SK-N-SH (cell line): ENCODE data around the gene BRMS1. TPM values are rescaled to one million over a fixed set of nuclear protein-coding genes. Genes with fewer than 3 reads are reported as not detected.

Source experiments
- CTCF ChIA-PET: fragments of 300-600, 350-600 bp; formaldehyde crosslinking; extraction: SDS; loops from one replicate; lab custom pipeline; 2021; lab: Yijun Ruan, JAX
- POLR2A ChIA-PET: fragments of 350-600 bp; sonication (Branson Sonifier 250); formaldehyde crosslinking; extraction: SDS; loops from one replicate; lab custom pipeline; 2020; ENCODE audit warnings: antibody characterized with exemption, inconsistent platforms; lab: Yijun Ruan, JAX
- DNase-seq: peaks from one replicate; pipeline ENCODE4 v3.0.0; 2012
- H2AFZ ChIP-seq: fragments of 200-600 bp; sonication (generic); 2 replicates; pipeline ENCODE4 v1.8.1; 2016; ENCODE audit warnings: antibody characterized with exemption, mild to moderate bottlenecking, low read depth
- H3F3A ChIP-seq: fragments of 200-600 bp; sonication (generic); replicated peaks from 2 replicates; pipeline ENCODE3; 2016; ENCODE audit warnings: antibody characterized with exemption, mild to moderate bottlenecking; ENCODE audit not compliant: insufficient read depth
- H3K27ac ChIP-seq, 2 experiments: fragments of 200-500 bp in 1 of 2; fragments of 200-600 bp in 1 of 2; sonication (Bioruptor generic) in 1 of 2; sonication (generic), shearing (Covaris generic) in 1 of 2; 2 replicates each; pipeline versions ENCODE4 v1.5.1 to v1.6.1; 2014 to 2016; ENCODE audit warnings: low read depth in 2 of 2, inconsistent platforms in 1 of 2, low read length in 1 of 2, mild to moderate bottlenecking in 1 of 2, mixed read lengths in 1 of 2
- H3K27me3 ChIP-seq: fragments of 200-600 bp; sonication (generic), shearing (Covaris generic); 2 replicates; pipeline ENCODE4 v1.6.1; 2016; ENCODE audit warnings: mixed run types; ENCODE audit not compliant: insufficient read depth
- H3K36me3 ChIP-seq, 2 experiments: fragments of 200-500 bp in 1 of 2; fragments of 200-600 bp in 1 of 2; sonication (Bioruptor generic) in 1 of 2; sonication (generic) in 1 of 2; replicated peaks in 1 of 2; 2 replicates each; pipeline versions ENCODE3 to v1.5.1; 2014 to 2016; ENCODE audit warnings: low read length in 1 of 2, mild to moderate bottlenecking in 1 of 2; ENCODE audit not compliant: insufficient read depth in 2 of 2, control insufficient read depth in 1 of 2
- H3K4me1 ChIP-seq, 2 experiments: fragments of 200-500 bp in 1 of 2; fragments of 200-600 bp in 1 of 2; sonication (Bioruptor generic) in 1 of 2; sonication (generic), shearing (Covaris generic) in 1 of 2; 2 replicates each; pipeline versions ENCODE4 v1.5.1 to v1.6.1; 2014 to 2016; ENCODE audit warnings: low read depth in 1 of 2, low read length in 1 of 2, mixed run types in 1 of 2; ENCODE audit not compliant: insufficient read depth in 2 of 2, control insufficient read depth in 1 of 2
- H3K4me2 ChIP-seq: fragments of 200-600 bp; sonication (generic), shearing (Covaris generic); 2 replicates; pipeline ENCODE4 v1.6.1; 2017; ENCODE audit warnings: mixed run types
- H3K4me3 ChIP-seq, 2 experiments: fragments of 200-500 bp in 1 of 2; fragments of 200-600 bp in 1 of 2; sonication (Bioruptor generic) in 1 of 2; sonication (generic), shearing (Covaris generic) in 1 of 2; 2 replicates each; pipeline versions ENCODE4 v1.5.1 to v1.8.1; 2014 to 2016; ENCODE audit warnings: low read depth in 2 of 2, inconsistent platforms in 1 of 2, low read length in 1 of 2, mild to moderate bottlenecking in 1 of 2, mixed read lengths in 1 of 2, moderate library complexity in 1 of 2
- H3K79me2 ChIP-seq: fragments of 200-600 bp; sonication (generic); 2 replicates; pipeline ENCODE4 v1.8.1; 2017; ENCODE audit warnings: mild to moderate bottlenecking; ENCODE audit not compliant: insufficient read depth
- H3K9ac ChIP-seq: fragments of 200-600 bp; sonication (generic); 2 replicates; pipeline ENCODE4 v1.6.1; 2017; ENCODE audit warnings: mixed run types
- H3K9me2 ChIP-seq: fragments of 200-600 bp; sonication (generic); 2 replicates; pipeline ENCODE4 v1.6.1; 2017; ENCODE audit warnings: mixed run types
- H3K9me3 ChIP-seq: fragments of 200-600 bp; sonication (generic); 2 replicates; pipeline ENCODE4 v1.6.1; 2017; ENCODE audit warnings: mixed run types, mild to moderate bottlenecking, moderate library complexity
- H4K20me1 ChIP-seq: fragments of 200-600 bp; sonication (generic); 2 replicates; pipeline ENCODE4 v1.6.1; 2017; ENCODE audit warnings: mild to moderate bottlenecking, mixed run types; ENCODE audit not compliant: insufficient read depth
- FOSL2 ChIP-seq: IDR thresholded peaks from 2 replicates; pipeline ENCODE4 v1.4.0; 2012; ENCODE audit warnings: low read depth, mild to moderate bottlenecking, moderate library complexity, borderline replicate concordance
- FOXJ3 ChIP-seq: sonication (generic); formaldehyde crosslinking; IDR thresholded peaks from 2 replicates; pipeline ENCODE4 v1.5.1; 2020; ENCODE audit warnings: mild to moderate bottlenecking, missing genetic modification reagents
- FOXM1 ChIP-seq: IDR thresholded peaks from 2 replicates; pipeline ENCODE4 v1.4.0; 2012; ENCODE audit warnings: low read depth, mild to moderate bottlenecking
- GABPA ChIP-seq: IDR thresholded peaks from 2 replicates; pipeline ENCODE4 v1.4.0; 2012; ENCODE audit warnings: low read depth, mild to moderate bottlenecking
- GATA2 ChIP-seq: sonication (generic); formaldehyde crosslinking; IDR thresholded peaks from 2 replicates; pipeline ENCODE4 v1.5.0; 2020; ENCODE audit warnings: mild to moderate bottlenecking, missing genetic modification reagents
- JUND ChIP-seq: IDR thresholded peaks from 2 replicates; pipeline ENCODE4 v1.4.0; 2012
- MEF2A ChIP-seq: IDR thresholded peaks from 2 replicates; pipeline ENCODE4 v1.4.0; 2012; ENCODE audit warnings: low read depth, borderline replicate concordance
- MXI1 ChIP-seq: IDR thresholded peaks from 2 replicates; pipeline ENCODE4 v1.6.1; 2012; ENCODE audit warnings: mild to moderate bottlenecking, low read depth, low read length, improper control_type of control experiment
- NRF1 ChIP-seq: IDR thresholded peaks from 2 replicates; pipeline ENCODE4 v1.6.1; 2012; ENCODE audit warnings: low read depth, mild to moderate bottlenecking, low read length
- POLR2AphosphoS5 ChIP-seq: IDR thresholded peaks from 2 replicates; pipeline ENCODE4 v1.6.1; 2012; ENCODE audit warnings: low read depth, low read length
- RCOR1 ChIP-seq: fragments of 150-350 bp; IDR thresholded peaks from 2 replicates; pipeline ENCODE4 v1.6.1; 2017; ENCODE audit warnings: antibody characterized with exemption, low read length
- TCF12 ChIP-seq: IDR thresholded peaks from 2 replicates; pipeline ENCODE4 v1.4.0; 2012
- WGBS: methylation state at CpG from one replicate; pipeline ENCODE4 v1.1.6; 2017; ENCODE audit warnings: low lambda C conversion rate; 5-methylcytosine and 5-hydroxymethylcytosine counted together
- polyA plus RNA-seq, 3 experiments: library from polyadenylated mRNA; depleted of rRNA; stranded (reverse); fragments of >200 nt; gene quantifications; 2 replicates each; pipeline ENCODE4 v1.2.3, GENCODE V29; 2012
- TF ChIP-seq, protein P1 (sequence below): IDR thresholded peaks from 2 replicates; pipeline ENCODE4 v1.4.0; 2012; ENCODE audit warnings: low read depth, borderline replicate concordance
- TF ChIP-seq, protein P2 (sequence below): fragments of 200-600 bp; sonication (generic); IDR thresholded peaks from 2 replicates; pipeline ENCODE4 v1.6.1; 2017; ENCODE audit warnings: antibody characterized with exemption, mild to moderate bottlenecking, moderate library complexity
- TF ChIP-seq, protein P3 (sequence below): fragments of 150-350 bp; IDR thresholded peaks from 2 replicates; pipeline ENCODE4 v1.6.1; 2016; ENCODE audit warnings: mild to moderate bottlenecking, low read depth, low read length
- TF ChIP-seq, protein P4 (sequence below): IDR thresholded peaks from 2 replicates; pipeline ENCODE4 v1.4.0; 2012; ENCODE audit warnings: low read depth, borderline replicate concordance

Gene BRMS1
- polyA plus RNA-seq, 1 of the 3 experiments (the other 2 are of a cell fraction) = 70.0 TPM

DNA sequence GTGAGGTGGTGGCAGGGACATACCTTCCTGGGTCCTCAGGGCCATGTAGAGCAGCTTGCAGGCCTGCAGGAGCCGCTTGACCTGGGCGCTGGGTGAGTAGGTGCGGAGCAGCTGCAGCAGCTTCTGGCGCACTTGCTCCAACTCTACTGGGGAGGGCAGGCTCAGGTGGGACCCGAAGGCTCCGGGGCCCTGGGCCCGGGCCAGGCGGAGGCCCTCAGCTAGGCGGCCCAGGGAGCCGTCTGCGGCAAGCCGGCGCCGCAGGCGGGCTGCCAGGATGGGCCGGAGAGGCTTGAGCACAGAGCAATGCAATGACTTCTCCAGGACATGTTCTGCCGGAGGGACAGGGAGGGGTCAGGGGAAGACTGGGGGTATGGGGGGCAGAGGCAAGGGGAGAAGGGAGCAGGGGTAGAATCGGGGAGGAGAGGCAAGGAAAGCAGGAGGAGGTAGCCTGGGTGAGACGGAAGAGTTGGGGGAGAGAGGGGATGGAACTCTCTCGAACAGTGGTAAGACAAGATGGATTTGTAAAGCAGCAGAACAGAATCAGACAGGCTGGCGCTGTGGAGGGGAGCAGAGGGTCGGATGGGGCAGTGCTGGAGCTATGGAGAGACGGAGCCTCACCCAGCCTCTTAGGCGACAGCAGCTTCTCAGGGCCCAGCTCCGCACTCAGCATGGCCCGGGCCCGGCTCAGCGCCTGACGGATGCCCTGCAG is 10.9 kb downstream of the BRMS1 start:
- Histone ChIP-seq H3K79me2 (peaks cover 17% of the 10 kb centered on the region), H3K9me3 (no peaks in the 10 kb centered on the region), H2AFZ (no peak overlapping the region), H3K9ac (no peak overlapping the region), H3F3A (peaks cover 12% of the 10 kb centered on the region), H3K27me3 (no peaks in the 10 kb centered on the region), H3K27ac (no peak overlapping the region), H3K36me3 (peaks cover 11 to 30% of the 10 kb centered on the region in 2 experiments), H4K20me1 (no peaks in the 10 kb centered on the region; the same call in 1 of the 2 replicates), H3K9me2 (no peaks in the 10 kb centered on the region), H3K4me3 (no peak overlapping the region), H3K4me2 (peak overlapping the region; percentile 90; the same call in 1 of the 2 replicates), H3K4me1 (peaks cover 24 to 43% of the 10 kb centered on the region in 2 experiments)
- WGBS = 89% methylated on average over 21 of the region's 29 CpGs
- peak; percentile 16 for DNase-seq
- TF ChIP-seq MEF2A (no peak), FOXJ3 (no peak), GATA2 (CRISPR knock-in tag) (no peak), TCF12 (no peak), JUND (no peak), POLR2AphosphoS5 (no peak), RCOR1 (no peak), FOXM1 (no peak), MXI1 (no peak), GABPA (no peak), NRF1 (no peak), FOSL2 (no peak)
- TF ChIP-seq, protein P1, sequence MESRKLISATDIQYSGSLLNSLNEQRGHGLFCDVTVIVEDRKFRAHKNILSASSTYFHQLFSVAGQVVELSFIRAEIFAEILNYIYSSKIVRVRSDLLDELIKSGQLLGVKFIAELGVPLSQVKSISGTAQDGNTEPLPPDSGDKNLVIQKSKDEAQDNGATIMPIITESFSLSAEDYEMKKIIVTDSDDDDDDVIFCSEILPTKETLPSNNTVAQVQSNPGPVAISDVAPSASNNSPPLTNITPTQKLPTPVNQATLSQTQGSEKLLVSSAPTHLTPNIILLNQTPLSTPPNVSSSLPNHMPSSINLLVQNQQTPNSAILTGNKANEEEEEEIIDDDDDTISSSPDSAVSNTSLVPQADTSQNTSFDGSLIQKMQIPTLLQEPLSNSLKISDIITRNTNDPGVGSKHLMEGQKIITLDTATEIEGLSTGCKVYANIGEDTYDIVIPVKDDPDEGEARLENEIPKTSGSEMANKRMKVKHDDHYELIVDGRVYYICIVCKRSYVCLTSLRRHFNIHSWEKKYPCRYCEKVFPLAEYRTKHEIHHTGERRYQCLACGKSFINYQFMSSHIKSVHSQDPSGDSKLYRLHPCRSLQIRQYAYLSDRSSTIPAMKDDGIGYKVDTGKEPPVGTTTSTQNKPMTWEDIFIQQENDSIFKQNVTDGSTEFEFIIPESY = no peak
- TF ChIP-seq, protein P2, sequence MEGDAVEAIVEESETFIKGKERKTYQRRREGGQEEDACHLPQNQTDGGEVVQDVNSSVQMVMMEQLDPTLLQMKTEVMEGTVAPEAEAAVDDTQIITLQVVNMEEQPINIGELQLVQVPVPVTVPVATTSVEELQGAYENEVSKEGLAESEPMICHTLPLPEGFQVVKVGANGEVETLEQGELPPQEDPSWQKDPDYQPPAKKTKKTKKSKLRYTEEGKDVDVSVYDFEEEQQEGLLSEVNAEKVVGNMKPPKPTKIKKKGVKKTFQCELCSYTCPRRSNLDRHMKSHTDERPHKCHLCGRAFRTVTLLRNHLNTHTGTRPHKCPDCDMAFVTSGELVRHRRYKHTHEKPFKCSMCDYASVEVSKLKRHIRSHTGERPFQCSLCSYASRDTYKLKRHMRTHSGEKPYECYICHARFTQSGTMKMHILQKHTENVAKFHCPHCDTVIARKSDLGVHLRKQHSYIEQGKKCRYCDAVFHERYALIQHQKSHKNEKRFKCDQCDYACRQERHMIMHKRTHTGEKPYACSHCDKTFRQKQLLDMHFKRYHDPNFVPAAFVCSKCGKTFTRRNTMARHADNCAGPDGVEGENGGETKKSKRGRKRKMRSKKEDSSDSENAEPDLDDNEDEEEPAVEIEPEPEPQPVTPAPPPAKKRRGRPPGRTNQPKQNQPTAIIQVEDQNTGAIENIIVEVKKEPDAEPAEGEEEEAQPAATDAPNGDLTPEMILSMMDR = no peak
- TF ChIP-seq, protein P3, sequence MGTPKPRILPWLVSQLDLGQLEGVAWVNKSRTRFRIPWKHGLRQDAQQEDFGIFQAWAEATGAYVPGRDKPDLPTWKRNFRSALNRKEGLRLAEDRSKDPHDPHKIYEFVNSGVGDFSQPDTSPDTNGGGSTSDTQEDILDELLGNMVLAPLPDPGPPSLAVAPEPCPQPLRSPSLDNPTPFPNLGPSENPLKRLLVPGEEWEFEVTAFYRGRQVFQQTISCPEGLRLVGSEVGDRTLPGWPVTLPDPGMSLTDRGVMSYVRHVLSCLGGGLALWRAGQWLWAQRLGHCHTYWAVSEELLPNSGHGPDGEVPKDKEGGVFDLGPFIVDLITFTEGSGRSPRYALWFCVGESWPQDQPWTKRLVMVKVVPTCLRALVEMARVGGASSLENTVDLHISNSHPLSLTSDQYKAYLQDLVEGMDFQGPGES = no peak
- TF ChIP-seq, protein P4, sequence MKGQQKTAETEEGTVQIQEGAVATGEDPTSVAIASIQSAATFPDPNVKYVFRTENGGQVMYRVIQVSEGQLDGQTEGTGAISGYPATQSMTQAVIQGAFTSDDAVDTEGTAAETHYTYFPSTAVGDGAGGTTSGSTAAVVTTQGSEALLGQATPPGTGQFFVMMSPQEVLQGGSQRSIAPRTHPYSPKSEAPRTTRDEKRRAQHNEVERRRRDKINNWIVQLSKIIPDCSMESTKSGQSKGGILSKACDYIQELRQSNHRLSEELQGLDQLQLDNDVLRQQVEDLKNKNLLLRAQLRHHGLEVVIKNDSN = no peak
- CTCF ChIA-PET = interaction anchor here (0.7 to 8.8 kb wide), 10 partner anchors 11 to 111 kb away, joined by 3 to 280 read pairs (median 8); partner anchors contain the start of genes B4GAT1, BRMS1 and CD248
- POLR2A ChIA-PET = interaction anchor here (3.2 kb wide), 1 partner anchor 21 kb away, joined by 33 read pairs; no protein-coding TSS in a partner anchor
